Vagina (tissue), 2 donors: Measurements from ENCODE around the gene PARVG.

ENCODE experiments used
- POLR2AphosphoS5 ChIP-seq, 2 donors: sonication (generic); formaldehyde crosslinking; IDR thresholded peaks; one replicate each; pipeline ENCODE4 v1.9.0; 2017; ENCODE audit warnings: antibody characterized with exemption in 2 of 2, mild to moderate bottlenecking in 2 of 2, low read depth in 1 of 2; ENCODE audit not compliant: insufficient read depth in 1 of 2
- TF ChIP-seq, protein P1 (sequence below), 3 experiments: fragments of 450-650 bp in 2 of 3; fragments of 200-600 bp in 1 of 3; sonication (generic) in 1 of 3; IDR thresholded peaks; one replicate each; pipeline ENCODE4 v1.5.1; 2017 to 2019; ENCODE audit warnings: antibody characterized with exemption in 3 of 3, mild to moderate bottlenecking in 2 of 3, moderate library complexity in 2 of 3

DNA sequence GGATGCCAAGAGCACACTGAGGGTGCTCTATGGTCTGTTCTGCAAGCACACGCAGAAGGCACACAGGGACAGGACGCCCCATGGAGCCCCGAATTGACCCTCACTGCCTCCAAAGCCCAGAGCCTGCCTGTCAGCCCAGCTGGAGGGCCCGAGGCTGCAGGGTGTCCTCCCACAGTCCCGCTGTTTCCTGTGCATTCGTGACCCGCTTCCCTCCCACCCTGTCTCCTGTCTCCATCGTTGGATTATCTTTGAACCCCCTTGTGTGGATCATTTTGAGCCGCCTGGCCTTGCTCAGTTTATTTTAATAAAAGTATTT lies 25.6 kb downstream of the PARVG start:
- TF ChIP-seq, protein P1, sequence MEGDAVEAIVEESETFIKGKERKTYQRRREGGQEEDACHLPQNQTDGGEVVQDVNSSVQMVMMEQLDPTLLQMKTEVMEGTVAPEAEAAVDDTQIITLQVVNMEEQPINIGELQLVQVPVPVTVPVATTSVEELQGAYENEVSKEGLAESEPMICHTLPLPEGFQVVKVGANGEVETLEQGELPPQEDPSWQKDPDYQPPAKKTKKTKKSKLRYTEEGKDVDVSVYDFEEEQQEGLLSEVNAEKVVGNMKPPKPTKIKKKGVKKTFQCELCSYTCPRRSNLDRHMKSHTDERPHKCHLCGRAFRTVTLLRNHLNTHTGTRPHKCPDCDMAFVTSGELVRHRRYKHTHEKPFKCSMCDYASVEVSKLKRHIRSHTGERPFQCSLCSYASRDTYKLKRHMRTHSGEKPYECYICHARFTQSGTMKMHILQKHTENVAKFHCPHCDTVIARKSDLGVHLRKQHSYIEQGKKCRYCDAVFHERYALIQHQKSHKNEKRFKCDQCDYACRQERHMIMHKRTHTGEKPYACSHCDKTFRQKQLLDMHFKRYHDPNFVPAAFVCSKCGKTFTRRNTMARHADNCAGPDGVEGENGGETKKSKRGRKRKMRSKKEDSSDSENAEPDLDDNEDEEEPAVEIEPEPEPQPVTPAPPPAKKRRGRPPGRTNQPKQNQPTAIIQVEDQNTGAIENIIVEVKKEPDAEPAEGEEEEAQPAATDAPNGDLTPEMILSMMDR (IDR thresholded peaks at IDR 0.05), result no peak
- no peak for TF ChIP-seq POLR2AphosphoS5 (IDR thresholded peaks at IDR 0.05; ENCODE audit: insufficient read depth in 1 of 2, low read depth in 1 of 2)
